K562 (cell line): ENCODE results near the gene ZBTB7A. TPM values are rescaled to one million over a fixed set of nuclear protein-coding genes. Genes with fewer than 3 reads are reported as not detected.

Experiments
- ATF7 ChIP-seq: fragments of 450-650 bp; IDR thresholded peaks from 2 replicates; pipeline ENCODE4 v1.7.1; 2014; ENCODE audit warnings: mild to moderate bottlenecking, moderate library complexity
- CBX1 ChIP-seq: sonication (generic); IDR thresholded peaks from 2 replicates; pipeline ENCODE4 v1.6.1; 2016; ENCODE audit warnings: antibody characterized with exemption, low read depth, mild to moderate bottlenecking
- CBX5 ChIP-seq: IDR thresholded peaks from 2 replicates; pipeline ENCODE4 v1.6.1; 2014; ENCODE audit warnings: low read depth, borderline replicate concordance
- CHCHD3 ChIP-seq: fragments of 250-450 bp; sonication (Bioruptor Pico); IDR thresholded peaks from 2 replicates; pipeline ENCODE4 v2.1.2; 2022; ENCODE audit warnings: mild to moderate bottlenecking
- CHD4 ChIP-seq: fragments of 200-600 bp; sonication (generic); IDR thresholded peaks from 3 replicates; pipeline ENCODE4 v1.6.1; 2012; ENCODE audit warnings: low read depth, mild to moderate bottlenecking, mixed read lengths, low read length, inconsistent platforms; ENCODE audit not compliant: insufficient read depth, insufficient replicate concordance, poor library complexity, severe bottlenecking
- CTCFL ChIP-seq: IDR thresholded peaks from 2 replicates; pipeline ENCODE4 v1.6.1; 2011; ENCODE audit warnings: borderline replicate concordance, low read depth, mild to moderate bottlenecking, moderate library complexity, low read length; ENCODE audit not compliant: insufficient read depth, poor library complexity, severe bottlenecking
- DNMT1 ChIP-seq: fragments of 450-650 bp; IDR thresholded peaks from 2 replicates; pipeline ENCODE4 v1.6.1; 2016; ENCODE audit warnings: antibody characterized with exemption, mild to moderate bottlenecking
- FOXA1 ChIP-seq: fragments of 450-650 bp; IDR thresholded peaks from 2 replicates; pipeline ENCODE4 v1.6.1; 2016; ENCODE audit warnings: mild to moderate bottlenecking, borderline replicate concordance
- GMEB1 ChIP-seq: fragments of 250-450 bp; sonication (Bioruptor Pico); IDR thresholded peaks from 2 replicates; pipeline ENCODE4 v1.4.0; 2020; ENCODE audit warnings: mild to moderate bottlenecking
- GTF2E2 ChIP-seq: fragments of 200-800 bp; sonication (Bioruptor generic); IDR thresholded peaks from 2 replicates; pipeline ENCODE4 v1.6.1; 2016; ENCODE audit warnings: missing genetic modification characterization, missing compliant biosample characterization
- HCFC1 ChIP-seq: IDR thresholded peaks from 2 replicates; pipeline ENCODE4 v1.6.1; 2012; ENCODE audit warnings: low read depth, low read length, improper control_type of control experiment
- KLF16 ChIP-seq: IDR thresholded peaks from 2 replicates; pipeline ENCODE4 v1.6.1; 2016; ENCODE audit warnings: antibody characterized with exemption
- LARP7 ChIP-seq: fragments of 450-650 bp; IDR thresholded peaks from 2 replicates; pipeline ENCODE4 v1.6.1; 2016
- MAFF ChIP-seq: IDR thresholded peaks from 2 replicates; pipeline ENCODE4 v1.6.1; 2012; ENCODE audit warnings: low read length, improper control_type of control experiment
- NFATC3 ChIP-seq: fragments of 450-650 bp; IDR thresholded peaks from 2 replicates; pipeline ENCODE4 v1.6.1; 2017; ENCODE audit warnings: mild to moderate bottlenecking
- POLR2AphosphoS5 ChIP-seq: IDR thresholded peaks from 2 replicates; pipeline ENCODE4 v1.6.1; 2011; ENCODE audit warnings: mild to moderate bottlenecking, low read depth, low read length, moderate library complexity; ENCODE audit not compliant: control insufficient read depth, insufficient read depth
- POLR2G ChIP-seq: fragments of 200-400 bp; formaldehyde crosslinking; IDR thresholded peaks from 2 replicates; pipeline ENCODE4 v1.6.1; 2017; ENCODE audit warnings: low read depth, mild to moderate bottlenecking, antibody characterized with exemption, low read length, moderate library complexity
- RBM39 ChIP-seq: fragments of 200-400 bp; formaldehyde crosslinking; optimal IDR thresholded peaks from 2 replicates; pipeline ENCODE3; 2018; ENCODE audit warnings: low read depth, low read length
- SPI1 ChIP-seq: IDR thresholded peaks from 2 replicates; pipeline ENCODE4 v1.6.1; 2011; ENCODE audit warnings: low read depth, low read length, control low read depth, borderline replicate concordance
- TBP ChIP-seq: optimal IDR thresholded peaks from 2 replicates; pipeline ENCODE3; 2011; ENCODE audit warnings: low read depth, low read length, improper control_type of control experiment
- ZBTB43 ChIP-seq: sonication (generic); formaldehyde crosslinking; IDR thresholded peaks from 2 replicates; pipeline ENCODE4 v1.8.0; 2023; ENCODE audit warnings: mild to moderate bottlenecking, missing genetic modification reagents
- ZBTB7A ChIP-seq: IDR thresholded peaks from 2 replicates; pipeline ENCODE4 v1.6.1; 2011; ENCODE audit warnings: low read depth, mild to moderate bottlenecking, low read length, moderate library complexity, borderline replicate concordance; ENCODE audit not compliant: control insufficient read depth
- ZFX ChIP-seq: sonication (generic); formaldehyde crosslinking; IDR thresholded peaks from 2 replicates; pipeline ENCODE4 v1.8.0; 2022; ENCODE audit warnings: mild to moderate bottlenecking, missing genetic modification reagents, moderate library complexity
- ZNF384 ChIP-seq: IDR thresholded peaks from 2 replicates; pipeline ENCODE4 v1.6.1; 2012; ENCODE audit warnings: low read depth, low read length, improper control_type of control experiment
- ZNF766 ChIP-seq: fragments of 200-800 bp; sonication (Bioruptor generic); conservative IDR thresholded peaks from 2 replicates; pipeline ENCODE4 v1.6.1; 2016; ENCODE audit warnings: missing genetic modification characterization, missing compliant biosample characterization
- polyA plus RNA-seq, 8 experiments: library from polyadenylated mRNA; depleted of rRNA in 4 of 8; stranded (reverse) in 5 of 8; unstranded in 3 of 8; fragments of >200 nt; fragmentation: Nextera tagmentation in 2 of 8; fragmentation: Illumina TruSeq in 1 of 8; extraction: Ambion mirVana in 2 of 8; extraction: Trizol in 1 of 8; gene quantifications; 2 replicates each; pipeline versions ENCODE4 v1.2.1 to v1.2.3, GENCODE V29; 2011 to 2014; ENCODE audit warnings: inconsistent platforms in 1 of 8, missing spikeins in 1 of 8
- total RNA-seq, 7 experiments: library from RNA; depleted of rRNA in 6 of 7; stranded (reverse); fragments of >200 nt in 6 of 7; fragmentation: Illumina TruSeq in 2 of 7; extraction: Trizol in 2 of 7; gene quantifications; 2 replicates each; pipeline versions ENCODE4 v1.2.1 to v1.2.3, GENCODE V29; 2011 to 2021; ENCODE audit warnings: low replicate concordance in 1 of 7

ZBTB7A gene
- total and polyA plus RNA-seq, 9 of the 15 experiments (the other 6 are each of a cell fraction or from before 2014, with no cell fraction given), result 0.11 to 34.0 (median 4.6) TPM

- 0 out of 2 replicates have a peak, but pooled peaks have one; percentile 21 for TF ChIP-seq GMEB1 (CRISPR knock-in tag)
- TF ChIP-seq ZBTB7A, result peak; percentile 98
- peak; percentile 70 for TF ChIP-seq ZFX
- TF ChIP-seq ZNF384, result 0 out of 2 replicates have a peak, but pooled peaks have one; percentile 30
- no peak for TF ChIP-seq RBM39
- peak; percentile 77; the same call in 1 of the 2 replicates for TF ChIP-seq SPI1
- TF ChIP-seq HCFC1, result peak; percentile 17; the same call in 1 of the 2 replicates
- no peak for TF ChIP-seq ATF7
- no peak for TF ChIP-seq MAFF
- TF ChIP-seq POLR2AphosphoS5, result 0 out of 2 replicates have a peak, but pooled peaks have one; percentile 21
- TF ChIP-seq DNMT1, result no peak
- TF ChIP-seq LARP7, result no peak
- no peak for TF ChIP-seq NFATC3
- TF ChIP-seq CHD4, result peak; percentile 26
- TF ChIP-seq ZNF766 (CRISPR knock-in tag), result 0 out of 2 replicates have a peak, but pooled peaks have one; percentile 10
- peak; percentile 62 for TF ChIP-seq TBP
- 0 out of 2 replicates have a peak, but pooled peaks have one; percentile 26 for TF ChIP-seq GTF2E2
- TF ChIP-seq FOXA1, result no peak
- peak; percentile 86 for TF ChIP-seq CTCFL
- TF ChIP-seq CHCHD3 (CRISPR knock-in tag), result no peak
- TF ChIP-seq CBX1, result 0 out of 2 replicates have a peak, but pooled peaks have one; percentile 39
- TF ChIP-seq CBX5, result no peak
- TF ChIP-seq POLR2G, result peak; percentile 82
- TF ChIP-seq ZBTB43 (CRISPR knock-in tag), result no peak
- 0 out of 2 replicates have a peak, but pooled peaks have one; percentile 5 for TF ChIP-seq KLF16
These were observed 822 bp upstream of the ZBTB7A start (continued) for GRCh38 chr19:4067396-4068046.
